ENCODE results near the gene DDN. TPM values are rescaled to one million over a fixed set of nuclear protein-coding genes. Genes with fewer than 3 reads are reported as not detected.

DDN gene
- total and polyA plus RNA-seq, 2 donors (not counting 3 experiments of a cell fraction or from before 2014, with no cell fraction given), result 0.07 to 0.22 TPM

GRCh38 chr12:49036029-49036428, 36.9 kb upstream of the DDN start:
- H3K9me1 ChIP-seq (replicated peaks; ENCODE audit: control insufficient read depth, extremely low read depth, insufficient read depth, low read length), result no peaks in the 10 kb centered on the region
- no peaks in the 10 kb centered on the region for H4K20me1 ChIP-seq (replicated peaks; ENCODE audit: control insufficient read depth, extremely low read depth, insufficient read depth, low read length)
- H2AFZ ChIP-seq (ENCODE audit: low read depth, low read length), result no peak overlapping the region
- H3K27me3 ChIP-seq (ENCODE audit: control insufficient read depth in 2 of 2, insufficient read depth in 2 of 2, low read length in 2 of 2), result no peaks in the 10 kb centered on the region
- FAIRE-seq (no peak), DNase-seq (ENCODE audit: low read depth, low spot score) (no peak)
- dilution Hi-C loops (cut with MboI; ENCODE audit: extremely low pct_ligation_motif_present, low sequenced_read_pairs) (no loop called here), intact Hi-C loops (cut with micrococcal nuclease) (no loop called here)
- BruUV-seq (replicated peaks), result no TSS peak
- no peak overlapping the region for H3K4me2 ChIP-seq (ENCODE audit: insufficient read depth, low read length)
- H3K4me3 ChIP-seq (replicated peaks in 1 of 3; ENCODE audit: insufficient read depth in 1 of 3, low read depth in 1 of 3, low read length in 3 of 3), result no peak overlapping the region
- TF ChIP-seq GATA2 (IDR thresholded peaks at IDR 0.05; ENCODE audit: insufficient read depth, insufficient read length, low read depth, low read length) (no peak), MAX (IDR thresholded peaks at IDR 0.05; ENCODE audit: insufficient read depth, insufficient read length) (no peak), JUN (IDR thresholded peaks at IDR 0.05; ENCODE audit: borderline replicate concordance, insufficient read depth, insufficient read length, low read depth) (no peak), FOS (IDR thresholded peaks at IDR 0.05; ENCODE audit: borderline replicate concordance, insufficient read depth, low read length) (no peak), EZH2 (IDR thresholded peaks at IDR 0.05; ENCODE audit: borderline replicate concordance, low read depth, low read length, severe bottlenecking) (no peak), POLR2A (IDR thresholded peaks at IDR 0.05; ENCODE audit: low read depth, low read length) (no peak), POLR2AphosphoS5 (IDR thresholded peaks at IDR 0.05; ENCODE audit: insufficient read depth, low read depth, low read length) (no peak), CTCF (IDR thresholded peaks at IDR 0.05; ENCODE audit: extremely low read depth in 1 of 2, insufficient read depth in 1 of 2, low read depth in 1 of 2, low read length in 2 of 2) (no peak), MYC (IDR thresholded peaks at IDR 0.05; ENCODE audit: low read depth, low read length) (no peak)
- H3K9ac ChIP-seq (replicated peaks; ENCODE audit: extremely low read depth, insufficient read depth, low read length), result no peak overlapping the region
- H3K9me3 ChIP-seq (replicated peaks; ENCODE audit: control insufficient read depth, insufficient read depth, low read length), result no peaks in the 10 kb centered on the region
- ChIA-PET CTCF (interaction anchor here (0.6 kb wide), 1 partner anchor 176 kb away, joined by 3 read pairs; no protein-coding TSS in a partner anchor), POLR2A (no interaction called here)
- H3K4me1 ChIP-seq (ENCODE audit: control insufficient read depth, extremely low read depth, insufficient read depth, low read length), result no peaks in the 10 kb centered on the region
- H3K27ac ChIP-seq (ENCODE audit: insufficient read depth, low read depth, low read length), result no peak overlapping the region
- H3K79me2 ChIP-seq (ENCODE audit: control insufficient read depth, insufficient read depth, low read length), result no peaks in the 10 kb centered on the region
- peaks cover 40 to 77% of the 10 kb centered on the region in 2 experiments for H3K36me3 ChIP-seq (ENCODE audit: control insufficient read depth in 2 of 2, extremely low read depth in 1 of 2, insufficient read depth in 2 of 2, low read length in 2 of 2)

Data from endothelial cell of umbilical vein (primary cell).